HG02588 (cell line): ENCODE measurements around the gene PFKFB4.

Source experiments
- ATAC-seq: cut with Tn5 transposase; IDR thresholded peaks from one replicate; pipeline ENCODE4 v1.9.1; 2021; ENCODE audit warnings: mild to moderate bottlenecking, moderate library complexity; ENCODE audit not compliant: unreplicated experiment

Gene PFKFB4

GRCh38 chr3:48585411-48585810, 28.8 kb upstream of the PFKFB4 start:
- no peak for ATAC-seq

DNA sequence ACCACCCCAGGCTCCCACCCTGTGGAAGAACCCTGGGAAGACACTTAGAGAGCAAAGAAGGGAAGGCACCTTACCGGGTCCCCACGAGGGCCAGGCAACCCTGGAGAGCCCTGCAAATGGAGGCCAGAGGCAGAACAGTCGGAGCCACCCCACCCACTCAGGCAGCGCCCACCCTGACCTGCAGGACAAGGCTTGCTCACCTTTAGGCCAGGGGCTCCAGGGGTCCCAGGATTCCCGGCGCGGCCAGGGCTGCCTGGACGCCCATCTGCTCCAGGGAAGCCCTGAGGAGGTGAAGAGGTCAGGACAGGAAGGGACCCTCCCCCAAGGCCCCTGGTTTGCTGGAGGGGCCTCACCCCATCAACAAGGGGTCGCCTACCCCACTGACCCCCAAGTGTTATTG, 28.2 kb upstream of the PFKFB4 start:
- ATAC-seq, result no peak

DNA sequence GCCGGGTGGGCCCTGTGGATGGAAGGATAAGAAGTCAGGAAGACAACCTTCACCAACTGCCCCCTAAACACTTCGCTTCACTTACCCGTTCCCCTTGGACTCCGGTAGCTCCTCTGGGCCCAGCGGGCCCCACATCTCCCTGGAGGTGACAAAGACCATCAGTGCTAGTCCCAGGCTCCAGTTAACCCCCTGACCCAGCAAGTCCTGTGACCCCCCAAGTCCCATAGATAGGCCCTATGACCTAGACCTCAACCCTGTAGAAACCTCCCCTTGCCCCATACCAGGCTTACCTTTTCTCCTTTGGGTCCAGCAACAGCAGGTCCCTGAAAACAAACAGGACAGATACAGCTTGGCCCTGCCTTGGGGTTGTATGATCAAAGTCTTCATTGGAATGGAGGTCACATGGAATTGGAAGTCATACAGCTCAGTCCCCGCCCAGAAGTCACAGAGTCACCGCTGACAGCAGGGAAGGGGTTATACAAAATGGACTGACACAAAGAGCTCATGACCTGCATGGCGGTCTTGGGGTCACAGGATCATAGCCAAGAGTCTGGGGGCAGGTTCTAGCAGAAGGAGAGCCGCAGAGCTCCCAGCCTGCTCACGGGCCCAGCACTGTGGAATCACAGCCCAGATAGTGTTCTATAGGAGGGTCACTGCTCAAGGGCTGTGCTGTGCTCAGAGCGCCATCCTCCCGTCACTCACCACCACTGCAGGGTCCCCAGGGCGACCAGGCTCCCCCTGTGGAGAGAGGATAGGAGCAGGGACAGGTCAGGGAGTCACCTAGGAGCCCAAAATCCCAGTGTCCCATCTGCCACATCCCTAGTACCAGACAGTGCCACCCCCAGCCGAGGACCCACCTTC, 25.2 kb upstream of the PFKFB4 start:
- no peak for ATAC-seq

GRCh38 chr3:48576647-48577046, 20.0 kb upstream of the PFKFB4 start:
- no peak for ATAC-seq

- ATAC-seq, result no peak
Measured at GRCh38 chr3:48575366-48575765, 18.8 kb upstream of the PFKFB4 start.

DNA sequence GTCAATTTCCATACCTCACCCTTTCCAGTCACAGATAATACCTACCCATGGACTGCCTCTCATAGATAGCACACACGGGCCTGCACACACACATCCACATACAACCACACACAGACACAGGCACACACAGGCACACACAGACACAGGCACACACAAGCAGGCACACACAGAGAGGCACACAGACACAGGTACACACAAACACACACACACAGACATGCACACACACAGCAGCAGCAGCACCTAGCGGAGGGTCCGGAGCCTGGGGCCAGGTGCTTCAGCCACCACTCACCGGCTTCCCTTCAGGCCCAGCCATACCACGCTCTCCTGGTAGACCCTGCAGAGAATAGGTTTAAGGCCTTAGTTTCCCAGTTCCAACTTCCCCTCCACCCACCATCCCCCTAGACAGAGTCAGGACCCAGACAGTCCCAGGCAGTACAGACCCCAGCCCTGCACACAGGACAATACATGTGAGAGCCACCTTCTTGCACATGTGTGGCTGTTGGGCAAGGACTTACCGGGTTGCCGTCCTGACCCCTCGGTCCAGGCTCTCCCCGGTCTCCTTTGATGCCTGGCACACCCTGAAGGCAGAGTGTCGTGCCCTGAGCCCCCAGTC, 17.5 kb upstream of the PFKFB4 start:
- ATAC-seq, result no peak

DNA sequence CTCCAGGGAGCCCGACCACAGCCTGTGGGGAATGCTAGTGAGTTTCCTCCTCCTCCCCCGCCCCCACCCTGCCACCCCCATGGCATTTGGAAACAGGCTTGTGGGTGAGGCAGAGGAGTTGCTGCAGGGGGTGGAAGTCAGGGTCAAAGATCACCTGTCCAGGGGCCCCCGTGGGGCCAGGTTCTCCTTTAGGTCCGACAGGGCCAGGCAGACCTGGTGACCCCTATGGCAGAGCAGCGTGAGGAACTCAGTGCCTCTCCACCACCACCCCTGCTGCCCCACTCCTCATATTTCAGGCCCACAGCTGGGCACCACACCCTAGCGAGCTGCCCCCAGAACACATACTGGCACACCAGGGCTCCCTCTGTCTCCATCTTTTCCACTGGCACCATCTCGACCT, 15.9 kb upstream of the PFKFB4 start:
- no peak for ATAC-seq

DNA sequence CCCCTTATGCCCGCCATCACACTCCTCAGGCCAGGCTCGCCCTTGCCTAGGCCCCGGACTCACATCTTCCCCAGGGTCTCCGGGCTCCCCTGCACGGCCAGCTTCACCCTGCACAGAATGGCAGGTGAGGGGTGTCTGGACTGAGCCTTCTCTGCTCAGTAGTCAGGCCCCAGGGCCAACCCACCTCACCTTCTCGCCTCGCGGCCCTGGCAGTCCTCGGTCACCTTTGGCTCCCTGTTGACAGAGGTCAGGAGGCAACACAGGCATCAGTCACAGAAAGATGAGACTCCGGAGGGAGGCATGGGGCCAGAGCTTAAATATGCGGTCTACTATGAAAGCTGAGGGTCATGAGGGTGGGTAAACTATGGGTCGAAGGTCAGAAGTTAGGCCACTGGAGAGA, 15.3 kb upstream of the PFKFB4 start:
- ATAC-seq, result no peak

DNA sequence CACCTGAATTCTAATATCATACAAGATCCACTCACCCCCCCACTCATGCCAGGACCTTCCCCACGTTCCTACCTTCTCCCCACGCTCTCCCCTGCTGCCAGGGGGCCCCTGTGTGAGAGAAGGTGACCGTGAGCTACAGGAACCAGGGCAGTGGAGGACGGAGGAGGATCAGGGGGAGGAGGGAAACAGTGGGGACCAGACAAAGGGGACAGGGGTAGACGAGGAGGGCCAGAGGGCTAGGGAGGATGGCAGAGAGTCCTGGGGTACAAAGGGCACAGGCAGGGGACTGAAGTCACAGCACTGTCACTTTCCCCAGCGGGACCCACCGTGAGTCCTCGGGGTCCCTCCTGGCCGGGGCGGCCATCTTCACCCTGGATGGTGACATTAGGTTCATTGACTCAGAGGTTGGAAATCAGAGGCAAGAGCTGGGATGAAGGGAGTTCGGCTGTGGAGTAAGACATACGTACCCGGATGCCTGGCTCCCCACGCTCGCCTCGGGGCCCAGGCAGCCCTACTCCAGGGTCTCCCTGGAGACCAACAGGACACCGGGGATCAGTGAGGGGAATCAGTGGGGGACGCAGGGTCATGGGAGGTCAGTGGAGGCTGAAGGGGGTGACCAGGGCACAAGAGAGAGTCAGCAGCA, 13.3 kb upstream of the PFKFB4 start:
- ATAC-seq, result no peak

DNA sequence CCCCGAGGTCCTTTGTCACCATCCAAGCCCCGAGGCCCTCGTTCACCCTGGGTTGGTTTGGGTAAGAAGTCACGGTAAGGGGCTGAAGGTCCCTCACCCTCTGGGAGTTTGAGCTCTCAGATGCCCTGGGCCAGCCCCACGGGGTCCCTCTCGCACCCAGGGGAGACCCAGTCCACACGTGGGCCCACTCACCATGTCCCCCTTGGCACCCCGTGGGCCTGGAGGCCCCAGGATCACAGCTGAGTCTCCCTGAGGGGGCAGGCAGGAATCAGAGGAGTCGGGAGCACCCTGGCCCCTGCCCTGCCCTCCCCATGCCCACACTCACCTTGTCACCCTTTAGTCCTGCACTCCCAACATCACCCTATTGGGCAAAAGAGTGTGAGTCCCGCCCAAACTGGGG, 12.8 kb upstream of the PFKFB4 start:
- no peak for ATAC-seq

DNA sequence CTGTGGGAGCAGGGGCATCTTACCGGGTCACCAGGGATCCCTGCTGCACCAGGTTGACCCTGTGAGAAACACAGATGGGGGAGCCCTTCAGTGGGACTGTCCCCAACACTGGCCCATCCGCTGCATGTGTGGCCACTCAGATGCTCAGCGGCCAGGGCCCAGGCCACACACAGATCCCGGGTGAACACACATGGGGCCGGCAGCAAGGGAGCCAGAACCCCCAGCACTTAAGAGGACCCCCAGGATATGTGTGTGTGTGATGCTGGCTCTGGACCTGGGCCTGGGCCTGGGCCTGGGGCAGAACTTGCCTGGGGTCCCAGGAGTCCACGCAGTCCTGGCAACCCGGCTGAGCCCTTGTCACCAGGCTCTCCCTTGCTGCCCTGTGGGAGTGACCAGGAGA, 11.9 kb upstream of the PFKFB4 start:
- ATAC-seq, result no peak

- no peak for ATAC-seq
Measured at GRCh38 chr3:48567500-48567899, 10.9 kb upstream of the PFKFB4 start.

DNA sequence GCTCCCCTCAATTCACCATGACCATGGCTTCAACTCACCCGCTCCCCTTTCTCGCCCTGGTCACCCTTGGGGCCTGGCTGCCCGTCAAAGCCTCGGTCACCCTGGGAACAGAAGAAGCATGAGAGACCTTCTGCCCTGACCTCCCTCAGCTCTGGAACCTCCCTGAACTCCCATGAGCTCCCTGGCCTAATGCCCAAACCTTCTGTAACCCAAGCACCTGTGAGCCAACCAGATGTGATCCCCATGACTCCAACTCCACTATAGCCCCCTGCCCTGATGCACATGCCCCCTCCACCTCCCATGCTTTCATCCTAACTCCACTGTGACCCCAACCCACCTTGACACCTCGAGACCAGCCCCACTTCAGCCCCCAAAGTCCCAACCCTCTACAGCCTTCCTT, 10.5 kb upstream of the PFKFB4 start:
- no peak for ATAC-seq

DNA sequence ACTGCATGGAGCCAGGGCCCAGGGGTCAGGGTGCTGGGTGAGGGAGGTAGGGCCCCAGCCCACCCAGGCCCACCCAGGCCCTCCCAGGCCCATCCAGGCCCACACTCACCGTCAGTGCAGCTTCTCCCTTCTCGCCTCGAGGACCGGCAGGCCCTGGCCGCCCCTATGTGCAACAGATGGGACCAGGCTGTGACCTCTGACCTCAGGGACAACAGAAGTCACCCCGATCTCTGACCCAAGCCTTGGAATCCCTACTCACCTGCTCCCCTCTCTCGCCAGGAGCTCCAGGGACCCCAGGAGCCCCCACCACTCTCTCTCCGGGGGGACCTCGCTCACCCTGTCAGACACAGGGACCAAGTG, 9.8 kb upstream of the PFKFB4 start:
- ATAC-seq, result no peak

GRCh38 chr3:48565591-48566400, 9.2 kb upstream of the PFKFB4 start:
- no peak for ATAC-seq

GRCh38 chr3:48565186-48565585, 8.6 kb upstream of the PFKFB4 start:
- ATAC-seq, result no peak

- no peak for ATAC-seq
Measured at GRCh38 chr3:48564667-48565066, 8.1 kb upstream of the PFKFB4 start.

- ATAC-seq, result no peak
Measured at GRCh38 chr3:48564022-48564421, 7.4 kb upstream of the PFKFB4 start.

- ATAC-seq, result no peak
Measured at GRCh38 chr3:48563382-48563918, 6.8 kb upstream of the PFKFB4 start, which contains the start of gene UCN2. Gene UCN2 (minus strand): TSS chr3:48563781. CDS start chr3:48563124, 657 bp downstream.

GRCh38 chr3:48562367-48563095, 5.9 kb upstream of the PFKFB4 start:
- no peak for ATAC-seq
